ENCODE data around the gene DPP9. TPM values are rescaled to one million over a fixed set of nuclear protein-coding genes. Genes with fewer than 3 reads are reported as not detected.

DPP9 gene
- total and polyA plus RNA-seq, 2 of the 4 experiments (the other 2 are of a cell fraction): 12.4 to 33.0 TPM

DNA sequence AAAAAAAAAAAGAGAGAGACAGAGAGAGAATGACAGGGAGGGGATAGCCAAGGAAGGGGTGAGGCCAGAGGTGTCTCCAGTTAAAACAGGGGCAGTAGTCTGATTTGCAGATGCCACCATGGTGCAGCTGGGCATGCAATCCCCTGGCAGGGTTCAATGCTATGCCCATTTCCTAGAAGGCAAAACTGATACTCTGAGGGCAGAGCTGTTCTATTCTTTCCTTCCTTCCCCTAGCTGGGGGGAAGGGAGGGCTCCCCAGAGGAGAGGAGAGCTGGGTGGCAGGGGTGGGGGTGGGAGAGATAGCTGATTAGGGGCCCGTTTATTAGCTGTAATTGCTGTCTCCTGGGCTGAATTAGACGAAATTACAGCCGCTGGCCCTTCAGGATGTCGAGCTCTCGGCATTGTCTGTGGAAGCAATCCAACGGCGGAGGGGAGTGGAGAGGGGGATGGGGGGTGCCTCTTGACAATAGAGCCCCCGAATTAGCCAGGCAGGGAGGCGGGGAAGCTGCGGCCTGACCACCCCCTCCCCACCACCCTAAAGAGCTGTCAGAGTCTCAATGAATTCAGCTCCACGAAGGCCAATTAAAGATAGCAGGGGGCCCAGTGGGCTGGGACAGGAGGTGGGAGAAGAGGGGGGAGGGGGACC is 14.4 kb upstream of the DPP9 start:
- in situ Hi-C loops (cut with MboI; ENCODE audit: low sequenced_read_pairs) (no loop called here), intact Hi-C loops (cut with micrococcal nuclease) (loop anchor here (10.0 kb wide), 1 partner anchor 297 kb away; no protein-coding TSS in a partner anchor), dilution Hi-C loops (cut with HindIII; ENCODE audit: low sequenced_read_pairs, unreplicated experiment) (no loop called here)
- no peaks in the 10 kb centered on the region for H4K20me1 ChIP-seq (ENCODE audit: insufficient read depth, low read length)
- H4K91ac ChIP-seq (ENCODE audit: insufficient read depth, low read depth, low read length): no peak overlapping the region
- H4K5ac ChIP-seq (ENCODE audit: low read depth, low read length): no peak overlapping the region
- no peak overlapping the region for H3K56ac ChIP-seq (ENCODE audit: extremely low read depth, insufficient read depth, low read length)
- WGBS, 2 experiments (ENCODE audit: extremely low coverage in 2 of 2, insufficient read length in 1 of 2): 0% methylated on average over 1 of the region's 11 CpGs; no CpG with 5 or more reads in 1 of the 2 experiments
- H3K9me1 ChIP-seq (ENCODE audit: insufficient read depth, low read length): no peaks in the 10 kb centered on the region
- H3K4me3 ChIP-seq (ENCODE audit: insufficient read depth, low read depth, low read length): no peak overlapping the region
- POLR2A ChIA-PET (ENCODE audit: unreplicated experiment): no interaction called here
- H2AK9ac ChIP-seq (replicated peaks; ENCODE audit: low read depth, low read length, poor library complexity): no peak overlapping the region
- BruUV-seq (replicated peaks): no TSS peak
- no peak overlapping the region for H2BK5ac ChIP-seq (ENCODE audit: low read depth, low read length, poor library complexity, severe bottlenecking)
- ATAC-seq (ENCODE audit: low read depth) (no peak), DNase-seq (no peak)
- H3K23ac ChIP-seq (ENCODE audit: low read depth, low read length): no peak overlapping the region
- H3K4ac ChIP-seq (ENCODE audit: low read depth, low read length): no peak overlapping the region
- H2BK120ac ChIP-seq (ENCODE audit: low read depth, low read length): no peak overlapping the region
- no peak overlapping the region for H2BK20ac ChIP-seq (ENCODE audit: low read depth, low read length)
- no peak overlapping the region for H2AK5ac ChIP-seq (ENCODE audit: low read depth, low read length)
- no peak overlapping the region for H2BK15ac ChIP-seq (ENCODE audit: low read depth, low read length)
- H3K79me1 ChIP-seq (ENCODE audit: low read depth in 1 of 2, low read length in 2 of 2): no peaks in the 10 kb centered on the region
- no peak overlapping the region for H2AFZ ChIP-seq (replicated peaks; ENCODE audit: low read length, poor library complexity)
- H3K4me1 ChIP-seq (ENCODE audit: control insufficient read depth, insufficient read depth, low read length): no peaks in the 10 kb centered on the region
- CTCF ChIA-PET: interaction anchor here (1.9 kb wide), 1 partner anchor 52 kb away, joined by 6 read pairs; no protein-coding TSS in a partner anchor
- no peak overlapping the region for H3K9ac ChIP-seq (ENCODE audit: low read depth, low read length)
- no peaks in the 10 kb centered on the region for H3K9me3 ChIP-seq (ENCODE audit: control insufficient read depth, insufficient read depth, low read length)
- H3K4me2 ChIP-seq (ENCODE audit: low read depth, low read length): no peak overlapping the region
- H4K8ac ChIP-seq (ENCODE audit: low read depth in 2 of 2, low read length in 2 of 2): no peak overlapping the region
- peaks cover 15% of the 10 kb centered on the region for H3K27me3 ChIP-seq (ENCODE audit: control insufficient read depth, insufficient read depth, low read length)
- no peaks in the 10 kb centered on the region for H3K36me3 ChIP-seq (ENCODE audit: control insufficient read depth, insufficient read depth, low read length)
- TF ChIP-seq CHD1 (IDR thresholded peaks at IDR 0.05; ENCODE audit: low read depth, low read length): no peak
- TF ChIP-seq BHLHE40 (IDR thresholded peaks at IDR 0.05; ENCODE audit: low read depth, low read length): no peak
- TF ChIP-seq FOS (IDR thresholded peaks at IDR 0.05; ENCODE audit: low read depth, low read length): no peak
- TF ChIP-seq, protein P1, sequence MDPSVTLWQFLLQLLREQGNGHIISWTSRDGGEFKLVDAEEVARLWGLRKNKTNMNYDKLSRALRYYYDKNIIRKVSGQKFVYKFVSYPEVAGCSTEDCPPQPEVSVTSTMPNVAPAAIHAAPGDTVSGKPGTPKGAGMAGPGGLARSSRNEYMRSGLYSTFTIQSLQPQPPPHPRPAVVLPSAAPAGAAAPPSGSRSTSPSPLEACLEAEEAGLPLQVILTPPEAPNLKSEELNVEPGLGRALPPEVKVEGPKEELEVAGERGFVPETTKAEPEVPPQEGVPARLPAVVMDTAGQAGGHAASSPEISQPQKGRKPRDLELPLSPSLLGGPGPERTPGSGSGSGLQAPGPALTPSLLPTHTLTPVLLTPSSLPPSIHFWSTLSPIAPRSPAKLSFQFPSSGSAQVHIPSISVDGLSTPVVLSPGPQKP (IDR thresholded peaks at IDR 0.05; ENCODE audit: borderline replicate concordance, low read depth, low read length): no peak
- no peak for TF ChIP-seq RCOR1 (IDR thresholded peaks at IDR 0.05; ENCODE audit: insufficient replicate concordance, low read length)
- TF ChIP-seq RAD21 (IDR thresholded peaks at IDR 0.05; ENCODE audit: low read length): no peak
- TF ChIP-seq SMC3 (IDR thresholded peaks at IDR 0.05; ENCODE audit: low read depth, low read length): no peak
- no peak for TF ChIP-seq NFE2L2 (IDR thresholded peaks at IDR 0.05; ENCODE audit: low read depth, low read length)
- TF ChIP-seq, protein P2, sequence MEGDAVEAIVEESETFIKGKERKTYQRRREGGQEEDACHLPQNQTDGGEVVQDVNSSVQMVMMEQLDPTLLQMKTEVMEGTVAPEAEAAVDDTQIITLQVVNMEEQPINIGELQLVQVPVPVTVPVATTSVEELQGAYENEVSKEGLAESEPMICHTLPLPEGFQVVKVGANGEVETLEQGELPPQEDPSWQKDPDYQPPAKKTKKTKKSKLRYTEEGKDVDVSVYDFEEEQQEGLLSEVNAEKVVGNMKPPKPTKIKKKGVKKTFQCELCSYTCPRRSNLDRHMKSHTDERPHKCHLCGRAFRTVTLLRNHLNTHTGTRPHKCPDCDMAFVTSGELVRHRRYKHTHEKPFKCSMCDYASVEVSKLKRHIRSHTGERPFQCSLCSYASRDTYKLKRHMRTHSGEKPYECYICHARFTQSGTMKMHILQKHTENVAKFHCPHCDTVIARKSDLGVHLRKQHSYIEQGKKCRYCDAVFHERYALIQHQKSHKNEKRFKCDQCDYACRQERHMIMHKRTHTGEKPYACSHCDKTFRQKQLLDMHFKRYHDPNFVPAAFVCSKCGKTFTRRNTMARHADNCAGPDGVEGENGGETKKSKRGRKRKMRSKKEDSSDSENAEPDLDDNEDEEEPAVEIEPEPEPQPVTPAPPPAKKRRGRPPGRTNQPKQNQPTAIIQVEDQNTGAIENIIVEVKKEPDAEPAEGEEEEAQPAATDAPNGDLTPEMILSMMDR (conservative IDR thresholded peaks at IDR 0.05; ENCODE audit: low read depth, low read length): no peak
- no peak for TF ChIP-seq POLR2A (IDR thresholded peaks at IDR 0.05; ENCODE audit: low read depth, low read length)
- TF ChIP-seq MAFK (IDR thresholded peaks at IDR 0.05; ENCODE audit: low read depth, low read length): no peak
- TF ChIP-seq MAZ (IDR thresholded peaks at IDR 0.05; ENCODE audit: borderline replicate concordance, low read depth, low read length): no peak
- no peak for TF ChIP-seq MXI1 (IDR thresholded peaks at IDR 0.05; ENCODE audit: borderline replicate concordance, low read depth, low read length)
- TF ChIP-seq CEBPB (IDR thresholded peaks at IDR 0.05; ENCODE audit: low read depth, low read length): no peak
- TF ChIP-seq, protein P3, sequence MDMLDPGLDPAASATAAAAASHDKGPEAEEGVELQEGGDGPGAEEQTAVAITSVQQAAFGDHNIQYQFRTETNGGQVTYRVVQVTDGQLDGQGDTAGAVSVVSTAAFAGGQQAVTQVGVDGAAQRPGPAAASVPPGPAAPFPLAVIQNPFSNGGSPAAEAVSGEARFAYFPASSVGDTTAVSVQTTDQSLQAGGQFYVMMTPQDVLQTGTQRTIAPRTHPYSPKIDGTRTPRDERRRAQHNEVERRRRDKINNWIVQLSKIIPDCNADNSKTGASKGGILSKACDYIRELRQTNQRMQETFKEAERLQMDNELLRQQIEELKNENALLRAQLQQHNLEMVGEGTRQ (IDR thresholded peaks at IDR 0.05; ENCODE audit: low read depth, low read length): no peak
- TF ChIP-seq RFX5 (IDR thresholded peaks at IDR 0.05; ENCODE audit: low read depth, low read length): no peak
- H3K18ac ChIP-seq (ENCODE audit: low read depth, low read length): no peak overlapping the region
- H3K14ac ChIP-seq (replicated peaks; ENCODE audit: low read depth, low read length): no peak overlapping the region
- H3K27ac ChIP-seq (ENCODE audit: insufficient read depth, low read length): no peak overlapping the region

All from IMR-90 (cell line).